Neural progenitor cell (in vitro differentiated cells): ENCODE results near the gene CNTNAP2.

Experiments
- CTCF ChIP-seq: fragments of 200-600 bp; sonication (generic); IDR thresholded peaks from 2 replicates; pipeline ENCODE4 v1.5.1; 2017; ENCODE audit warnings: antibody characterized with exemption, mild to moderate bottlenecking
- EZH2 ChIP-seq: fragments of 200-600 bp; sonication (generic); IDR thresholded peaks from 2 replicates; pipeline ENCODE4 v1.6.1; 2017; ENCODE audit warnings: antibody characterized with exemption, mild to moderate bottlenecking, moderate library complexity

- TF ChIP-seq EZH2 = no peak
- no peak for TF ChIP-seq CTCF
Observed at GRCh38 chr7:147497246-147497645, 1380.6 kb downstream of the CNTNAP2 start.
